ENCODE measurements around the gene ODF2L.
A peak's percentile ranks its signal among the peaks of the same experiment; 100 is the strongest.
"Not testable (repeated sequence)": the region's sequence is repeated elsewhere in the genome, so short reads cannot be mapped to it uniquely, and the experiment has no call there.

ODF2L gene

DNA sequence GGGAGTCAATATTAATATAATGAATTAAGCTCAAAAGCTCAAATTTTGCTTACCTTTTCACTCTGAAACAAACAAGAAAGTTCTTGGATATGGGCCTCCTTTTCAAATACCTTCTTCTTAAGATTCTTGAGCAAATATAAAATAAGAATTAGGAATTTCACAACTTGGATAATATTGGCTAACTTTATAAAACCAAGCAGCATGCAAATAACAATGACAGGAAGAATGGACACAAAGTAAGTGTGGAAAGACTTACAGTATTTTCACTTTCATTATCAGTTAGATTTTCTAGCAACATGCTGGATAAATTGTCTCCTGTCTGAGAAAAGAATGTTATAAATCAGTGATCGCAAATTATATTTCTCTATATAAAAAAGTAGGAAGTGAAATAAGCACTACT lies 13.2 kb downstream of the ODF2L start:
- DNase-seq = no peak

DNA sequence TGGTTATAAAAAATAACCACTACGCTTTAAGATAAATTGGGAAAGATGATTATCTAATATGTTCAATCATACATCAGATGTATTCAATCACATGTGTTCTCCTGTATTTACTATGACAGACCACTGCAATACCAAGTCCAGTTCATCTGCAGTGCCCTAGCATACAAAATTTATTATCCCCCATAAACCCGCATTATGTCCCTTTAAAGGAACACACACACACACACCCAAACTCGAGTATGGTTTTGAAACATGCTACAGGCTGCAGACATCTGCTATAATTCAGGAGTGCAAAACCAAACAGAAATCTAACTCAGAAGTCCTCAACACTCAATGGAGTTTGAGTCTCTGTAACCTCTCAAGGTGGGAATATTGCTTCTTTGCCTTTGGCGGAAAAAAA lies 14.9 kb downstream of the ODF2L start:
- DNase-seq = no peak

DNA sequence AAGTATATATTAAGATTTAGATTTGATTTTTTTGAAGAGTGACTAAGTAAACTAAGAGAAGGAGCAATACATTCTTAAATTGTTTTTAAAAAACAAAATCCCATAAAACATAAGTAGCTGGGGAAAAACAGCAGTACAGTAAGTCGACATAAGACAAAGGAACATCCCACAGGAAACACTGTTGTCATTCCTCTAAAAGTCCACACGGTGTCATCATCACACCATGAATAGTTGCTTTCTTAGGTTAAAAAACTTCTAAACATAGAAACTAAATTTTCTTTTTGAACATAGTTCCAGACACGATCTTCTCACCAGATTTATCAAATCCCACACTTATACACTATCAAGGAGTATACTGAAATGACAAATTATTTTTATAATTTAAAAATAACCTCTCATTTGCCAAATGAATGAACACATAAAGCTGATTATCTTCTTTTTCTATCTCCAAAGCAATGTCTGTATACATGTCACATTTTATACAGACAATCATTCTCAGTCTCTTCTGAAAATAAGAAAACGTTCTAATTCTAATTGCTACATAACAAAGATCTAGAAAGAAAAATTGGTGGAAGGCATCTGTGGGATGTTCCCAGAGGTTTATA lies 15.8 kb downstream of the ODF2L start:
- DNase-seq = peak; percentile 38 to 69

DNA sequence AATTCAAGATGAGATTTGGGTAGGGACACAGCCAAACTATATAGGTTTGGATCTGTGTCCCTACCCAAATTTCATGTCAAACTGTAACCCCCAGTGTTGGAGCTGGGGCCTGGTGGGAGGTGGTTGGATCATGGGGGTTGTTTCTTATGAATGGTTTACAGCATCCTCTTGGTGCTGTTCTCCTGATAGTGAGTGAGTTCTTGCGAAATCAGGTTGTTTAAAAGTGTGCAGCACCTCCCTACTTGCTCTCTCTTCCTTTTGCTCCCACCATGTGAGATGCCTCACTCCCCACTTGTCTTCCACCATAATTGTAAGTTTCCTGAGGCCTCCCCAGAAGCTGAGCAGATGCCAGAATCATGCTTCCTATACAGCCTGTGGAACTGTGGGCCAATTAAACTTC lies 17.3 kb downstream of the ODF2L start:
- DNase-seq = no peak

DNA sequence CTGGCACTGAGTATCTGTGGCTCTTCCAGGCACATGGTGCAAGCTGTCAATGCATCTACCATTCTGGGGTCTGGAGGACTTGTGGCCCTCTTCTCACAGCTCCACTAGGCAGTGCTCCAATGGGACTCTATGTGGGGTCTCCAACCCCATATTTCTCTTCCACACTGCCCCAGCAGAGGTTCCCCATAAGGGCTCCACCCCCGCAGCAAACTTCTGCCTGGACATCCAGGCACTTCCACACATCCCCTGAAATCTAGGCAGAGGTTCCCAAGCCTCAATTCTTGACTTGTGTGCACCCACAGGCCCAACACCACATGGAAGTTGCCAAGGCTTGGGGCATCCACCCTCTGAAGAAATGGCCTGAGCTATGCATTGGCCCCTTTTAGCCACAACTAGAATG lies 18.8 kb downstream of the ODF2L start:
- DNase-seq = no peak

DNA sequence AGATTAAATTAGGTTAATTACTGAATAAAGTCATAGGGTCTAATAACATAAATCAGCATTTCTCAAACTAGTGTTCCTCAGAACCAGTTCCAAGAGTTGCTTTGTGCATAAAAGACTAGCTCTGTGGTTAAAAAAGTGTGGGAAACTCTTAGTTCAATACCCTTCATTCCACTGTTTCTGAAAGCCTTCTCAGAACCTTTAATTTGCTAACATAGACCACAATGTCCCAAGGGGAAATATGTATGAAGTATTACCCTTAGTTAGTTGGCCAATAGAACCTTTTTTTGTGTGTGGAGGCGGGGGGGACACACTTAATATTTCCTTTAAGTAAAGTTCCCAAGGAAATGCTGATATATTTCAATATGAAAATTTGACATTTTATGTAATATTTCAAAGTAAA lies 20.4 kb downstream of the ODF2L start:
- no peak for DNase-seq

DNA sequence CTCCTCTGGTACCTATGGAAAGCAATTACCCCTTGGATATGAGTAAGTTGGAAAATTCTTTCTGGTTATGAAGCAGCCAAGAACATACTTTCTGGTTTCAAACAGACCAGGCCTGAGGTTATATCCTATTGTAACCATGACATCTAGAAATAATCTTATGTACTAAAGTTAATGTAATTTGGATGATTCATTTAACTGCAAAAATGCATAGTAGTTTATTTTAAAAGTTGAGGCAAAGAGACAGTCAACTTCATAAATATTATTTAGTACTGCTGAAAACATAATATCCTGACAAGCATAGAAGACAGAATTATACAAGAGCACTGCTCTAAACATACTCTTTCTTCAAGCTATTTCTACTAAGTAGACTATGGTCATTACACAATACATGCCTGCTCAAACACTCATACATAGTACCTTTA lies 25.5 kb downstream of the ODF2L start:
- no peak for DNase-seq

DNA sequence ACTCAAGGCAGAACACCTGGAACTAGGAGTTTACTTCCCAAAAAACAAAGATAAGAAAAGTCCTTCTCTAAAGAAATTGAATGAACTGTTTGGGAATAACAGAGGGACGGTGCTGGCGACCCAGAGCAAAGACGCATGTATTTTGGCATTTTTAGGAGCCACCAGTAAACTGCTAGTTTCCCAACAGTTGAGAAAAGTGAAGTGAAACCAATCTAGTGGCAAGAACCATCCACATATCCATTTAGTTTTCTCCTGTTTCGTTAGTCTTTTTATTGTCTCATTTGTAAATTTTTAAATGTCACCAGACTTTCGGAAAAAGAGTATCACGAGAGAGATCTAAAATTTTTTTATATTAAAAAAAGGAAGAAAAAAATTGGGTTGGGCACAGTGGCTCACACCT lies 30.2 kb downstream of the ODF2L start:
- no peak for DNase-seq

DNA sequence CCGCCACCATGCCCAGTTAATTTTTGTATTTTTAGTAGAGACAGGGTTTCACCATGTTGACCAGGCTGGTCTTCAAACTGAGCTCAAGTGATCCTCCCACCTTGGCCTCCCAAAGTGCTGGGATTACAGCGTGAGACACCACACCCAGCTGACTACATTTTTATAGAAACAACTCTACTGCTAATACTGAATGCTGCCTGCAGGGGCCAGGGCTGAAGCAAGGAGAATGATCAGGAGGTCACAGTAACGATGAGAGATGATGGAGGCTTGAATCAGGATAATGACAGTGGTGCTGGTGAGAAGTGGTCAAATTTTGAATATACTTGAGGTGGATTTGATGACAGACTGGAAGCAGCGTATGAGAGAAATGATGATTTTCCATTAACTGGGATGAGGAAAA lies 33.3 kb downstream of the ODF2L start:
- no peak for DNase-seq

DNA sequence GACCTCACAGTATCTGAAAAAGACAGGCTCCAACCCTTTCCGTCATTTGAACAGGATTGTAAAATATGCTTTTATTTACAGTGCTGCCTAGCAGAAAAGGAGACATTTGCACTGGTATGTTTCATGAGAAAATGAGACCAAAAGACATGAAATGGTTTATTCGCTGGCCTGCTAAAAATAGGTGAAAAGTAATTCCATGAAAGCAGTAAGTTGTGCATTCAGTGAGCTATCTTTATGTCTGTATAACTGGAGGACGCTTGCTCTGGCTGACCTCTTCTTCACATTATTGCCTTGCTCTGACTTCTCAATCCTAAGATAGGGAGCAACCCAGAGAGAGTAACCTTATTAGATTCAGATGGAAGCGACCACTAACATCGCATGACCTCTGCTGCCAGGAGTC lies 38.3 kb downstream of the ODF2L start:
- no peak for DNase-seq

DNA sequence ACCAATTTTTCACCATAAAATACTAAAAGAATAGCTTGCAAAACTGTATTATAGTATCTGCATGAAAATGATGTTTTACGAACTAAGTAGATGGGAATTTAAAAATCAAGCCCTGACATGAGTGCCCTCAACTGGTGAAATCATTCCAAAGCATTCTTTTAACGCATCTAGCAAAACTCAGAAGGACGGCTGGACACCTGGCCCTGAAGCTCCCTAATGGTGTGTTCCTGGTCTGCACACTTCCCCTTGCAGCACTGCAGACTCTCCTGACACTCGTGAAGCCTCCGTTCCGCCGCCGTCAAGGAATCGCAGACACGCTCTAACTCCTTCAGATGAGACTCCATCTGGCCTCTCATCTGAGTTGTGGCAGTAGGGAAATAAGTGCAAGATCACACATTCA lies 39.9 kb downstream of the ODF2L start:
- DNase-seq = no peak

DNA sequence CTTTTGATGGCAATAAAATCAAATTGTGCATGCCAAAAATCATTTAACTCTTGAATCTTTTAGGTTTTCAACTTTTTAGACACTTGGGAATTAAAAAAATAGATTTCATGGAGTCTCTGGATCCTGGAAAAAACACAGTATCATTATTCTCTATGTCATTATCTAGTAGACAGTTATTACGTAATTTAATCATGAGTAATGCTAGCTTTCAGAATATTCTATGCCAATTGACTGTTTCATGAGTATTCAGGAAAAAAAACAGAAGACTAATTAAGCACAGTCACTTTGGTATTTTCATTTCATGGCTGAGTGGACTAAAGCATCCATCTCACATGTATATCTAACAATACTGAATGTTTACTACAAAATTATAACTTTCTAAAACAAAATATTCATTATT lies 44.0 kb downstream of the ODF2L start:
- no peak for DNase-seq

DNA sequence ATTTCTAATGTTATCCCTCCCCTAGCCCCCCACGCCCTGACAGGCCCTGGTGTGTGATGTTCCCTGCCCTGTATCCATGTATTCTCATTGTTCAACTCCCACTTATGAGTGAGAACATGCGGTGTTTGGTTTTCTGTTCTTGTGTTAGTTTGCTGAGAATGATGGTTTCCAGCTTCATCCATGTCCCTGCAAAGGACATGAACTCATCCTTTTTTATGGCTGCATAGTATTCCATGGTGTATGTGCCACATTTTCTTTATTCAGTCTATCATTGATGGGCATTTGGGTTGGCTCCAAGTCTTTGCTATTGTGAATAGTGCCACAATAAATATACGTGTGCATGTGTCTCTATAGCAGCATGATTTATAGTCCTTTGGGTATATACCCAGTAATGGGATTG lies 45.9 kb downstream of the ODF2L start:
- DNase-seq = not testable (repeated sequence)

DNA sequence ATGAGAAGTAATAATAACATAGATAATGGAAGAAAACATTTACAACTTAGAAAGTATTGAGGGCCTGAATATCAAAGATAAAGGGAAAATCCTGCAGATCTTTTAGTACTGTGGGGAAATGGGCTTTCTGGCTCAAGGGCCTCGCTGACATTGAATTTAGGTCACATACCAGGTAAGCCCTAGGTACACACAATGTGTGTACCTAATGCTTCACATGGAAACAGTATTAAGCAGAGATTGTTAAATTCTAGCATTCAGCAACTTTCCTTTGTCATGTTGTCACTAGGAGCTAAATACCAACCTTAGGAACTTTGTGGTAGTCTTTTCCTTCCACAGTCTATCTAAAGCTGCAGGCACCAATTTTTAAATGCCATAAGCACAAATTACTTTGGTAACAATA lies 49.7 kb downstream of the ODF2L start:
- DNase-seq = no peak

DNA sequence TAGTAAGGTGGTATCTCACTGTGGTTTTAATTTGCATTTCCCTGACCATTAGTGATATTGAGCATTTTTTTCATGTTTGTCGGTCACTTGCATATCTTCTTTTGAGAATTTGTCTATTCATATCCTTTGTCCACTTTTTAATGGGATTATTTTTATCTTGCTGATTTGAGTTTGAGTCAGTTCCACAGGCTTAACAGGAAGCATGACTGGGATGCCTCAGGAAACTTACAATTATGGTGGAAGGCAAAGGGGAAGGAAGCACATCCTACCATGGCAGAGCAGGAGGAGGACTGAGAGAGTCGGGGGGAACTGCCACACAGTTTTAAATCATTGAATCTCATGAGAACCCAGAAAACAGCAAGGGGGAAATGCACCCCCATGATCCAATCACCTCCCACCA lies 51.1 kb downstream of the ODF2L start:
- no peak for DNase-seq

DNA sequence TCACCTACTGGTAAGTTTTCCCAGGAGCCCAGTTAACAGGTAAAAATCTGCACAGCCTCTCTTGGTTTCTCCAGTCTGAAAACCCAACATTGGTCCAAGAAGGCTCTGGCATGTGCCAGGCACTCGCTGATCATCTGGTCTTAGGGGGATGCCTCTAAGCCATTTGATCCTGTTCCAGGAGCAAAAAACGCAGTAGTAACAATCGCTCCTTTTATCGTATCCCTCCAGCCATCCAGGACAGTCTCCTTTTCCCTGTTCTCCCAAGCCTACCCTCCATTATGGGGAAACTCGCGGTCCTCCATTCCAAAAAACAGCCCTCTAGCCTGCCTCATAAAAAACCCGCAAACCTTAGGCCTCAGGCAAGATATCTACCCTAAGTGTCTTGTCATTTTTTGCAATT lies 56.2 kb downstream of the ODF2L start:
- DNase-seq = no peak

DNA sequence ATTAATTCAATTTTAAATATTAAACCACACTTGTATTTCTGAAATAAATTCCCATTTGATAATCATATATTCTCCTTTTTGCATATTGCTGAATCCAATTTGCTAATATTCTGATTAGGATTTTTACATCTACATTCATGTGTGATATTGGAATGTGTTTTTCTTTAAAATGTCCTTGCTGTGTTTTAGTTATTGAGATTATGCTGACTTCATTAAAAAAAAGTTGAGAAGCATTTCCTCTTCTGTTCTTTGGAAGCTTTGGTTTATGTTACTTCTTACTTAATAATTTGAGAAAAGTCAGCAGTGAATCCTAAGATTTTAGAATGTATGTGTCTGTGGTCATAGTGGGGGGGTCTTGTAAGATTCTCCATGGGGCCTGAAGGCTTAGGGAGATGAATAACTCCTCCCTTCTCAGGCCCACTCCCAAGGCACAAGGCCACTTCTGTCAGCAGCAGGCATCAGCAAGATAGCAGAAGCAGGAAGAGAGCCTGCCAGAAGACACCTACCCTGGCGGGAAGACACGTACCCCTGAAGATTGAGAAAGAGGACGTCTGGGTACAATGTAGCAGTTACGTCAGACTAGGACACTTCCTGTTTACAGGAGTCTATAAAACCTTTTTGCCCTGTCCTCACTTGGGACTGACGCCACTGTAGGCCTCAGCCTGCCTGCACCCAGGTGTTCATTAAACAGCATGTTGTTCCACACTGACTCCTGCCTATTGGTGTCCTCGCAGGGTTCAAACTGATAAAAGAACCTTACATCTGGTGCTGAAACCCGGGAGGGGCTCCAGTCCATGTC lies 56.9 kb downstream of the ODF2L start:
- DNase-seq = no peak

DNA sequence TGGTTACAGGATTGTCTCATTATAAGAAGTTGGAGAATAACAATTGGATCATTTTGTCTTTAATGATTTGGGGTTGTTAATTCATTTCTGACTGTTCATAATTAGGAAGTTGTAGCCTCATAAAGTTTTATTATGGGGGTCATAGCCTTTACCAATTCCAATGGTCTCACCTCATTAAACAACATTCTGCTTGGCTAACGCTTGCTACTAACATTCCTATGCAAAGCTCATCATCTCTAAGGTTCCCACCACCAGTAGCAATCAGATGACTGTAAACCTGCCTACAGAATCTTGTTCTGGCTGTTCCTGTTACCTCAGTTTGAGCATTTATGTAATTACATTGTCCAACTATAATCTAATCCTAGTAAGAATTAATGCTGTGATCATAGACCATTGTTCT lies 60.2 kb downstream of the ODF2L start:
- no peak for DNase-seq

DNA sequence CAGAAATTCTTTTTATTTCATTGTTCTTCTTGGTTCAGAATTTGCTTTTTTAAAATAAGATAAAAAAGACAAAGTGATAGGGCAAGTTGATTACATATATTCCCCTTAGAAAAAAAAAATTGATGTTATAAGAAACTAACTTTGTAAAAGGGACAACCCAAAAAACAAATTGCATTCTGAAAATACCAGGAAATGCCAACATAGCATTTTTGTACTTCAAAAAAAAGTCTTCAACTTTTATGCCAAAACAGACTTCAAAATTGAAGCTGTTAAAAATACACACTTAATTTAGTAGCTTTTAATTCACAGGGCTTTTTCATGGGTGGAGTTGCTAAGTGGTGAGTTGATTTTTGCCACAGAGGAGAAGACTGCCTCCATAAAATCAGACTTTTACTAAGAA lies 70.9 kb downstream of the ODF2L start:
- DNase-seq = no peak

DNA sequence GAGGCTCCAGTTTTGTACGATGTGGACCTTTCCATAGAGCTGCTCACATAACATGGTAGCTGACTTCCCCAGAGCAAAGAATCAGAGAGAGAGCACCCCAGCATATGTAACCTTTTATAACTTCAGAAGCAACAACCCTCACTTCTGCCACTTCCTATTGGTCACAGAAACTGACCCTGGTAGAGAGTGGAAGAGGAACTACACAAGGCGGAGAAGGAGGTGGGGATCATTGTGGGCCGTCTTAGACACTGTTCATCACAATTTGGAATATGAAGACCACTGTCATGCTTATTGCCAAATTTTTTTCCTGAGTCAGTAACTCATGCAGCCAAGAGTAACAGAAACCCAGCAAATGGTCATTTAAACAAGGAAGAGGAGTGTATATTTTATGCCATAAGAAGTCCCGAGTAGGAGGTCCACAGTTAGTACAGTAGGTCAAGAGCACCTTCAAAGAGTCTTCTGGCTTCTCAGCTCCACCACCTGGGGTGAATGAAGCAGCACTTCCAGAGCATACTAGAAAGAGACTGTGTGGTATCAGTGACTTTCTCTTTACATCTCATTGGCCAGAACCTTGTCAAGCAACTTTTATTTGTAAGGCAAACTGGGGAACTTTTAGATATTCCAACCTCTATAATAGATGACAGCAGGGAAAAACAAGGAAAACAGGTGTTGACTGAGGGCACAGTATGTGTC lies 71.8 kb downstream of the ODF2L start:
- no peak for DNase-seq

DNA sequence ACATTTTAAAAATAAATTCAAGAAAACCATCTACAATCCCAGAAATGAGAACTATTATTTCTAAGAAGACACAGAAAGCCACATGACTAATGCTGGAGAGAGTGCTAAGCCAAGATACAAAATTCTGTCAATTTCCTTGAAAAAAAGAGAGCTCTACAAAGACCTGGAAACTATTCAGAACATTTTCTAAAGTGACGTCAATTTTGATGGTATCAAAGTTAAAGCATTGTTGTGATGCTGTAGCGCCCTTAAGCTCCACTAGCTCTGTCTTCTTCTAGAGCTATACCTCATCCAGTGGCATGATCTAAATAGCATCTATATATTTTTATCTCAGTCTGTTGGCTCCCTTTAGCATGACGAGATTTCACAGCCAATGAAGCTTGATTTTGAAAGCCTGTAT lies 73.9 kb downstream of the ODF2L start:
- DNase-seq = no peak

DNA sequence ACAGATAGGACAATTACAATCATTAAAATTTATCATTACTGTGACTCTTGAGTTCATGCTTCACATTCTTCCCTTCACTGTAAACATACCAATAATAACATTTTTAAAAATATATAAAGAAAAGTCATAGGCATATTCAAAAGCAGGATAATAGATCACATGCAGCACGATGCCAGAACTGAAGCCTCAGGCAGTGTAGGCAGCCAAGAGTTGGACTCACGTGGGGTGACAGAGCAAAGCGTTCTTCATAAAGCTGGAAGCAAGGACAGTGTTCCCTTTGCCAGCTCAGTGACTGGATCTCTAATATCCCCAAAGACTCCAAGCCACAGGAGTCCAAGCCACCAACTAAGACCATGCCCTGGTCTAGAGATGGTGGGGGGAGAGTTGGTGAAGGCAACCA lies 77.7 kb downstream of the ODF2L start:
- no peak for DNase-seq

DNA sequence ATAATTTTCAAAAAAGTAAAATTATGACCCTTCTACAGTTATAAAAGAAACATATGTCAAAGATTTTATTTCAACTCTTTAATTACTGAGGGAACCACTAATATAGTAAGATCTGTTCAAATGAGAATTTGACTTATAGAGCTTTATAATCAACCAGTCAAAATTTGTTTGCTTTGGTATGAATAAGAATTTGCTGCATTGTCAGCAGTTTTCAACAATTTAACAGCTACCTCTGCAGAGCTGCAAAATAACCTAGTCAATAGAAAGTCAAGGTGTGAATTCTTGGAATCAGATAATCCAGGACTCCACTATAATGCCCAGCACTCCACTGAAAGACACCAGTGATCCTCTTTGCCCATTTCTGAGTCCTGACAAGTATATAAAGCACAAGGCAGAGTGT lies 78.2 kb downstream of the ODF2L start:
- DNase-seq = no peak

DNA sequence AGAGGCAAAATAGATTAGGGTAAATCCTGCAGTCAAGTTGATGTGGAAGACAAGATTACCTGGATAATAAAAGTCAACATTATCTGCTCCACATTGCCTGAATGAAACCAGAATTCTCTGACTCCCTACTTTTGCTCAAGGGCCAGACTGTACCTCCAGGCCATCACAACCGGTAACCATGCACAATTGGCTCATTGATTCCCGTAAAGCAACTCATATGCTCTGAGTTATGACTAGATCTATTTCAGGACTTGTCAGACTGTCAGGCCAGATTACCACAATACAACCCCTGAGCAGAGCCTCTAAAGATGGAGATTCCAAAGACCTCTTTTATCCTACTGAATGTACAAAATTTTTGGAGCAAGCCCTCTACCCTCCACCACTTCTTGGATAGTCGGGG lies 90.4 kb downstream of the ODF2L start:
- DNase-seq = no peak
